Measurements from ENCODE around the gene VPREB3. TPM values are rescaled to one million over a fixed set of nuclear protein-coding genes. Genes with fewer than 3 reads are reported as not detected.

Gene VPREB3
- total and polyA plus RNA-seq, 2 donors (not counting 1 experiment from before 2014, with no cell fraction given), result 92.7 to 461 TPM

GRCh38 chr22:23705358-23705757, 48.9 kb downstream of the VPREB3 start:
- no CpG with 5 or more reads among the region's 3 CpGs for WGBS (ENCODE audit: insufficient coverage)
- no peak for ATAC-seq (ENCODE audit: low read depth)

GRCh38 chr22:23704829-23705228, 49.4 kb downstream of the VPREB3 start:
- DNase-seq (no peak), ATAC-seq (ENCODE audit: low read depth) (no peak)
- no peak overlapping the region for H3K9ac ChIP-seq (ENCODE audit: low read length)
- H3K36me3 ChIP-seq (replicated peaks in 1 of 2; ENCODE audit: control extremely low read depth in 1 of 2, control insufficient read depth in 1 of 2, extremely low read depth in 1 of 2, insufficient read depth in 2 of 2, low read length in 1 of 2), result peaks cover 12 to 85% of the 10 kb centered on the region in 2 experiments
- Mint-ChIP-seq H3K4me3 (no peak overlapping the region), H3K27ac (no peak overlapping the region), H3K4me1 (peaks cover 1% of the 10 kb centered on the region), H3K9me3 (ENCODE audit: insufficient read depth) (no peaks in the 10 kb centered on the region), H3K27me3 (no peaks in the 10 kb centered on the region)
- TF ChIP-seq, protein P1, sequence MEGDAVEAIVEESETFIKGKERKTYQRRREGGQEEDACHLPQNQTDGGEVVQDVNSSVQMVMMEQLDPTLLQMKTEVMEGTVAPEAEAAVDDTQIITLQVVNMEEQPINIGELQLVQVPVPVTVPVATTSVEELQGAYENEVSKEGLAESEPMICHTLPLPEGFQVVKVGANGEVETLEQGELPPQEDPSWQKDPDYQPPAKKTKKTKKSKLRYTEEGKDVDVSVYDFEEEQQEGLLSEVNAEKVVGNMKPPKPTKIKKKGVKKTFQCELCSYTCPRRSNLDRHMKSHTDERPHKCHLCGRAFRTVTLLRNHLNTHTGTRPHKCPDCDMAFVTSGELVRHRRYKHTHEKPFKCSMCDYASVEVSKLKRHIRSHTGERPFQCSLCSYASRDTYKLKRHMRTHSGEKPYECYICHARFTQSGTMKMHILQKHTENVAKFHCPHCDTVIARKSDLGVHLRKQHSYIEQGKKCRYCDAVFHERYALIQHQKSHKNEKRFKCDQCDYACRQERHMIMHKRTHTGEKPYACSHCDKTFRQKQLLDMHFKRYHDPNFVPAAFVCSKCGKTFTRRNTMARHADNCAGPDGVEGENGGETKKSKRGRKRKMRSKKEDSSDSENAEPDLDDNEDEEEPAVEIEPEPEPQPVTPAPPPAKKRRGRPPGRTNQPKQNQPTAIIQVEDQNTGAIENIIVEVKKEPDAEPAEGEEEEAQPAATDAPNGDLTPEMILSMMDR (IDR thresholded peaks at IDR 0.05), result no peak
- TF ChIP-seq EZH2 (IDR thresholded peaks at IDR 0.05; ENCODE audit: borderline replicate concordance, insufficient read depth, low read depth, low read length, poor library complexity, severe bottlenecking), result no peak
- H3K4me1 ChIP-seq (ENCODE audit: control insufficient read depth in 2 of 2, insufficient read depth in 2 of 2, low read length in 2 of 2), result no peaks in the 10 kb centered on the region
- H3K4me3 ChIP-seq (ENCODE audit: control extremely low read depth in 1 of 5, extremely low read depth in 1 of 5, insufficient read depth in 1 of 5, low read depth in 2 of 5, low read length in 4 of 5), result no peak overlapping the region
- H3K27ac ChIP-seq (ENCODE audit: low read length in 2 of 2), result no peak overlapping the region
- H3K79me2 ChIP-seq (ENCODE audit: control insufficient read depth, insufficient read depth, low read length), result peaks cover 46% of the 10 kb centered on the region
- intact Hi-C loops (cut with micrococcal nuclease), result no loop called here
- no CpG with 5 or more reads among the region's 3 CpGs for WGBS (ENCODE audit: insufficient coverage)
- no peak overlapping the region for H3K4me2 ChIP-seq (replicated peaks; ENCODE audit: low read depth, low read length, poor library complexity, severe bottlenecking)
- peaks cover 25% of the 10 kb centered on the region for H4K20me1 ChIP-seq (ENCODE audit: control insufficient read depth, insufficient read depth, low read length, poor library complexity, severe bottlenecking)
- no peak overlapping the region for H2AFZ ChIP-seq (ENCODE audit: insufficient read depth, low read depth, low read length, poor library complexity, severe bottlenecking)
- H3K9me3 ChIP-seq (ENCODE audit: control extremely low read depth in 1 of 3, control insufficient read depth in 2 of 3, insufficient read depth in 1 of 3, low read length in 2 of 3), result no peaks in the 10 kb centered on the region
- CTCF ChIA-PET, result no interaction called here
- POLR2A ChIA-PET, result no interaction called here
- H3K27me3 ChIP-seq (replicated peaks in 1 of 4; ENCODE audit: control extremely low read depth in 1 of 4, control insufficient read depth in 3 of 4, insufficient read depth in 4 of 4, low read length in 3 of 4), result no peaks in the 10 kb centered on the region

More at GRCh38 chr22:23705358-23705757, 48.9 kb downstream of the VPREB3 start:
- no peaks in the 10 kb centered on the region for H3K27me3 ChIP-seq (replicated peaks in 1 of 4; ENCODE audit: control extremely low read depth in 1 of 4, control insufficient read depth in 3 of 4, insufficient read depth in 4 of 4, low read length in 3 of 4)
- H3K79me2 ChIP-seq (ENCODE audit: control insufficient read depth, insufficient read depth, low read length), result peaks cover 46% of the 10 kb centered on the region
- peaks cover 25% of the 10 kb centered on the region for H4K20me1 ChIP-seq (ENCODE audit: control insufficient read depth, insufficient read depth, low read length, poor library complexity, severe bottlenecking)
- Mint-ChIP-seq H3K27me3 (no peaks in the 10 kb centered on the region), H3K27ac (no peak overlapping the region), H3K4me3 (no peak overlapping the region), H3K9me3 (ENCODE audit: insufficient read depth) (no peaks in the 10 kb centered on the region), H3K4me1 (peaks cover 1% of the 10 kb centered on the region)
- TF ChIP-seq, protein P1 (IDR thresholded peaks at IDR 0.05), result no peak
- no peak for TF ChIP-seq EZH2 (IDR thresholded peaks at IDR 0.05; ENCODE audit: borderline replicate concordance, insufficient read depth, low read depth, low read length, poor library complexity, severe bottlenecking)
- H2AFZ ChIP-seq (ENCODE audit: insufficient read depth, low read depth, low read length, poor library complexity, severe bottlenecking), result no peak overlapping the region
- no peak overlapping the region for H3K4me2 ChIP-seq (replicated peaks; ENCODE audit: low read depth, low read length, poor library complexity, severe bottlenecking)
- peaks cover 12 to 85% of the 10 kb centered on the region in 2 experiments for H3K36me3 ChIP-seq (replicated peaks in 1 of 2; ENCODE audit: control extremely low read depth in 1 of 2, control insufficient read depth in 1 of 2, extremely low read depth in 1 of 2, insufficient read depth in 2 of 2, low read length in 1 of 2)
- no peak overlapping the region for H3K27ac ChIP-seq (ENCODE audit: low read length in 2 of 2)
- no peaks in the 10 kb centered on the region for H3K9me3 ChIP-seq (ENCODE audit: control extremely low read depth in 1 of 3, control insufficient read depth in 2 of 3, insufficient read depth in 1 of 3, low read length in 2 of 3)
- ChIA-PET CTCF (no interaction called here), POLR2A (no interaction called here)
- H3K4me3 ChIP-seq (ENCODE audit: control extremely low read depth in 1 of 5, extremely low read depth in 1 of 5, insufficient read depth in 1 of 5, low read depth in 2 of 5, low read length in 4 of 5), result no peak overlapping the region
- DNase-seq, result no peak
- intact Hi-C loops (cut with micrococcal nuclease), result no loop called here
- H3K4me1 ChIP-seq (ENCODE audit: control insufficient read depth in 2 of 2, insufficient read depth in 2 of 2, low read length in 2 of 2), result no peaks in the 10 kb centered on the region
- H3K9ac ChIP-seq (ENCODE audit: low read length), result no peak overlapping the region

Data from B cell (primary cell).